Prostate gland (tissue), 2 donors: Measurements from ENCODE around the gene MYCBP2. TPM values are rescaled to one million over a fixed set of nuclear protein-coding genes. Genes with fewer than 3 reads are reported as not detected.

Experiments used
- DNase-seq: peaks from one replicate; pipeline ENCODE4 v3.0.0-alpha.2; 2019; ENCODE audit warnings: low spot score
- H3K27ac ChIP-seq, 2 donors: fragments of 200-600 bp; sonication (generic); 2 replicates each; pipeline ENCODE4 v1.5.1; 2017 to 2019
- H3K27me3 ChIP-seq: fragments of 200-600 bp; sonication (generic); replicated peaks from 2 replicates; pipeline ENCODE4 v1.5.1; 2019; ENCODE audit not compliant: insufficient read depth
- H3K36me3 ChIP-seq, 2 donors: fragments of 200-600 bp; sonication (generic); 1 replicate in 1 of 2; 2 replicates in 1 of 2; pipeline versions ENCODE4 v1.5.1 to v1.8.1; 2017 to 2019
- H3K4me1 ChIP-seq: fragments of 200-600 bp; sonication (generic); replicated peaks from 2 replicates; pipeline ENCODE4 v1.5.1; 2019
- H3K4me3 ChIP-seq, 2 donors: fragments of 200-600 bp; sonication (generic); 2 replicates each; pipeline ENCODE4 v1.5.1; 2017 to 2019
- H3K9me3 ChIP-seq: fragments of 200-600 bp; sonication (generic); 2 replicates; pipeline ENCODE4 v1.5.1; 2017
- POLR2A ChIP-seq: fragments of 450-650 bp; IDR thresholded peaks from one replicate; pipeline ENCODE4 v1.6.1; 2016; ENCODE audit warnings: antibody characterized with exemption, mild to moderate bottlenecking
- POLR2AphosphoS5 ChIP-seq: sonication (generic); formaldehyde crosslinking; IDR thresholded peaks from one replicate; pipeline ENCODE4 v1.6.1; 2017; ENCODE audit warnings: antibody characterized with exemption
- WGBS: methylation state at CpG from one replicate; pipeline ENCODE4 v1.1.5; 2018; 5-methylcytosine and 5-hydroxymethylcytosine counted together
- intact Hi-C: fragments of 100-400 bp; cut with DNase I; formaldehyde crosslinking; loops from one replicate; pipeline ENCODE4 v1.14.2; 2022
- total RNA-seq, 2 donors: library from RNA; depleted of rRNA; stranded (reverse); fragments of >200 nt; gene quantifications; one replicate each; pipeline ENCODE4 v1.1.0, GENCODE V29; 2016
- TF ChIP-seq, protein P1 (sequence below), 4 experiments: fragments of 200-600 bp in 2 of 4; fragments of 450-650 bp in 2 of 4; sonication (generic) in 2 of 4; IDR thresholded peaks; 1 replicate in 3 of 4; 2 replicates in 1 of 4; pipeline ENCODE4 v1.5.1; 2016 to 2019; ENCODE audit warnings: antibody characterized with exemption in 4 of 4, mild to moderate bottlenecking in 2 of 4, moderate library complexity in 2 of 4

MYCBP2 gene
- total RNA-seq, 2 donors from 2014 or later = 127 to 132 TPM

GRCh38 chr13:77118134-77118533 is 208.8 kb downstream of the MYCBP2 start:
- Histone ChIP-seq H3K27ac (no peak overlapping the region), H3K36me3 (no peaks in the 10 kb centered on the region), H3K9me3 (no peaks in the 10 kb centered on the region), H3K4me3 (no peak overlapping the region), H3K4me1 (no peaks in the 10 kb centered on the region), H3K27me3 (no peaks in the 10 kb centered on the region)
- WGBS = 75% methylated on average over 3 of the region's 3 CpGs
- no peak for DNase-seq
- TF ChIP-seq, protein P1, sequence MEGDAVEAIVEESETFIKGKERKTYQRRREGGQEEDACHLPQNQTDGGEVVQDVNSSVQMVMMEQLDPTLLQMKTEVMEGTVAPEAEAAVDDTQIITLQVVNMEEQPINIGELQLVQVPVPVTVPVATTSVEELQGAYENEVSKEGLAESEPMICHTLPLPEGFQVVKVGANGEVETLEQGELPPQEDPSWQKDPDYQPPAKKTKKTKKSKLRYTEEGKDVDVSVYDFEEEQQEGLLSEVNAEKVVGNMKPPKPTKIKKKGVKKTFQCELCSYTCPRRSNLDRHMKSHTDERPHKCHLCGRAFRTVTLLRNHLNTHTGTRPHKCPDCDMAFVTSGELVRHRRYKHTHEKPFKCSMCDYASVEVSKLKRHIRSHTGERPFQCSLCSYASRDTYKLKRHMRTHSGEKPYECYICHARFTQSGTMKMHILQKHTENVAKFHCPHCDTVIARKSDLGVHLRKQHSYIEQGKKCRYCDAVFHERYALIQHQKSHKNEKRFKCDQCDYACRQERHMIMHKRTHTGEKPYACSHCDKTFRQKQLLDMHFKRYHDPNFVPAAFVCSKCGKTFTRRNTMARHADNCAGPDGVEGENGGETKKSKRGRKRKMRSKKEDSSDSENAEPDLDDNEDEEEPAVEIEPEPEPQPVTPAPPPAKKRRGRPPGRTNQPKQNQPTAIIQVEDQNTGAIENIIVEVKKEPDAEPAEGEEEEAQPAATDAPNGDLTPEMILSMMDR (IDR thresholded peaks at IDR 0.05) = no peak
- no peak for TF ChIP-seq POLR2A
- TF ChIP-seq POLR2AphosphoS5 = no peak
- intact Hi-C loops = no loop called here

DNA sequence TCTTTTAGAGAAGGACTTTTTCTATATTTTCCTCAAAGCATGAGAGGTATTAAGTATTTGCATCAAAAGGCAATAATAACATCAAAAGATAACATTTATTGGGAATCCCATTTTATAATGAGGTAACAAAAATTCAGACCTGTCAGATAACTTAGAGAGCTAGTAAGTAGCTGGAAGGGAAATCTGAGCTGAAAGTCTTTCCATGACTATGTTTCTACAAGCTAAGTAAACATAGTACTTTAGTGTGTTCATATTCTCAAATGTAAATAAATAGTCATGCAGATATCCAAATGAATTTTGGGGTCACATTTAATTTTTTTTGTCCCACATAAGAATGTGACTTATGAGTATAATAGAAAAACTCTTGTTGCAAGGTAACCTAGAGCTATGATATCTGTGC is 212.6 kb downstream of the MYCBP2 start:
- H3K4me3 ChIP-seq = no peak overlapping the region
- H3K4me1 ChIP-seq = no peaks in the 10 kb centered on the region
- TF ChIP-seq, protein P1 (IDR thresholded peaks at IDR 0.05) = no peak
- no peak for TF ChIP-seq POLR2AphosphoS5
- TF ChIP-seq POLR2A = no peak
- H3K9me3 ChIP-seq = no peaks in the 10 kb centered on the region
- no peak for DNase-seq
- no peak overlapping the region for H3K27ac ChIP-seq
- intact Hi-C loops = no loop called here
- no peaks in the 10 kb centered on the region for H3K36me3 ChIP-seq
- no peaks in the 10 kb centered on the region for H3K27me3 ChIP-seq

GRCh38 chr13:77113496-77113895 is 213.4 kb downstream of the MYCBP2 start:
- DNase-seq = no peak
- no peak overlapping the region for H3K4me3 ChIP-seq
- no peaks in the 10 kb centered on the region for H3K36me3 ChIP-seq
- H3K9me3 ChIP-seq = no peaks in the 10 kb centered on the region
- intact Hi-C loops = no loop called here
- H3K27ac ChIP-seq = no peak overlapping the region
- no peaks in the 10 kb centered on the region for H3K4me1 ChIP-seq
- TF ChIP-seq, protein P1 (IDR thresholded peaks at IDR 0.05) = no peak
- no peak for TF ChIP-seq POLR2AphosphoS5
- no peaks in the 10 kb centered on the region for H3K27me3 ChIP-seq

GRCh38 chr13:77105051-77105450 is 221.8 kb downstream of the MYCBP2 start:
- no peaks in the 10 kb centered on the region for H3K27me3 ChIP-seq
- WGBS = 90% methylated on average over 2 of the region's 2 CpGs
- intact Hi-C loops = no loop called here
- H3K36me3 ChIP-seq = no peaks in the 10 kb centered on the region
- no peaks in the 10 kb centered on the region for H3K9me3 ChIP-seq
- H3K27ac ChIP-seq = no peak overlapping the region
- H3K4me1 ChIP-seq = no peaks in the 10 kb centered on the region
- H3K4me3 ChIP-seq = no peak overlapping the region
- DNase-seq = no peak
- no peak for TF ChIP-seq POLR2AphosphoS5
- TF ChIP-seq POLR2A = no peak
- TF ChIP-seq, protein P1 (IDR thresholded peaks at IDR 0.05) = no peak

DNA sequence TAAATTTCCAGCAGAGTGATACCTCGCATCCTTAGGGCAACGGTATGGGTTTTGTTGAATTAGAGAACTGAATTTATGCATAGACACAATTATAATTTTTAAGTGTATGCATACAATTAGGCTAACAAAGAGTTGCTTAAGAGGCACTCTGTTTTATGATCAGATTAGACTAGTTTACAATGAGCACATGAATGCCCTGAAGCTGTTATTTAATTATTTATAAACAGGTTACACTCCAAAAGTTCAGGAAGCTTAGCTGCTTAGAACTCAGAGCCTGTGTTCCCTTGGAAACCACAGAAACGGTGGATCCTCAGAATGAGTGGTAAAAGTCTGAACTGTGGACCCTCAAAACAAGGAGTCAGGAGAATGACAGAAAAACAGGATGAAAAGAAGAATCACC is 227.5 kb downstream of the MYCBP2 start:
- no peak overlapping the region for H3K27ac ChIP-seq
- H3K9me3 ChIP-seq = no peaks in the 10 kb centered on the region
- no peaks in the 10 kb centered on the region for H3K4me1 ChIP-seq
- intact Hi-C loops = no loop called here
- H3K36me3 ChIP-seq = no peaks in the 10 kb centered on the region
- H3K27me3 ChIP-seq = no peaks in the 10 kb centered on the region
- TF ChIP-seq, protein P1 (IDR thresholded peaks at IDR 0.05) = no peak
- TF ChIP-seq POLR2A = no peak
- no peak for TF ChIP-seq POLR2AphosphoS5
- no peak for DNase-seq
- WGBS = 75% methylated on average over 3 of the region's 3 CpGs
- no peak overlapping the region for H3K4me3 ChIP-seq
